Calu3 (cell line): ENCODE measurements around the gene ABCB8. TPM values are rescaled to one million over a fixed set of nuclear protein-coding genes. Genes with fewer than 3 reads are reported as not detected.

ENCODE experiments used
- BruUV-seq: library from RNA; stranded (reverse); fragments of 400-500 nt; replicated peaks from 2 replicates; lab custom pipeline; 2021; lab: Mats Ljungman, UMichigan
- CTCF ChIA-PET: fragments of 300-600 bp; sonication (Branson Sonifier 250); formaldehyde crosslinking; loops from one replicate; lab custom pipeline; 2022; ENCODE audit warnings: antibody characterized with exemption; lab: Charles Lee
- DNase-seq: peaks from one replicate; pipeline ENCODE4 v3.0.0; 2022
- H3K27ac Mint-ChIP-seq: one replicate; pipeline ENCODE4 v1.8.0; 2022; ENCODE audit warnings: mixed read lengths; ENCODE audit not compliant: unreplicated experiment
- H3K27me3 Mint-ChIP-seq: one replicate; pipeline ENCODE4 v1.8.0; 2022; ENCODE audit warnings: mixed read lengths; ENCODE audit not compliant: unreplicated experiment
- H3K36me3 Mint-ChIP-seq: one replicate; pipeline ENCODE4 v1.8.0; 2022; ENCODE audit warnings: mild to moderate bottlenecking, moderate library complexity, mixed read lengths; ENCODE audit not compliant: insufficient read depth, unreplicated experiment
- H3K4me1 Mint-ChIP-seq: one replicate; pipeline ENCODE4 v1.8.0; 2022; ENCODE audit warnings: mild to moderate bottlenecking, low read depth, mixed read lengths; ENCODE audit not compliant: unreplicated experiment
- H3K4me3 Mint-ChIP-seq: one replicate; pipeline ENCODE4 v1.8.0; 2022; ENCODE audit warnings: mild to moderate bottlenecking, low read depth, moderate library complexity, mixed read lengths; ENCODE audit not compliant: unreplicated experiment
- H3K9me3 Mint-ChIP-seq: one replicate; pipeline ENCODE4 v1.8.0; 2022; ENCODE audit warnings: low read depth, mixed read lengths; ENCODE audit not compliant: unreplicated experiment
- intact Hi-C: fragments of 100-400 bp; cut with micrococcal nuclease; formaldehyde crosslinking; loops from one replicate; pipeline ENCODE4 v1.10.0; 2022; ENCODE audit not compliant: unreplicated experiment
- total RNA-seq: library from RNA; stranded (reverse); gene quantifications from 2 replicates; pipeline ENCODE4 v1.2.3, GENCODE V29; 2022
- TF ChIP-seq, protein P1 (sequence below): fragments of 200-600 bp; IDR thresholded peaks from one replicate; pipeline ENCODE4 v1.8.0; 2022; ENCODE audit warnings: antibody characterized with exemption; ENCODE audit not compliant: unreplicated experiment

ABCB8 gene
- total RNA-seq, 1 experiment from 2014 or later = 40.2 TPM

DNA sequence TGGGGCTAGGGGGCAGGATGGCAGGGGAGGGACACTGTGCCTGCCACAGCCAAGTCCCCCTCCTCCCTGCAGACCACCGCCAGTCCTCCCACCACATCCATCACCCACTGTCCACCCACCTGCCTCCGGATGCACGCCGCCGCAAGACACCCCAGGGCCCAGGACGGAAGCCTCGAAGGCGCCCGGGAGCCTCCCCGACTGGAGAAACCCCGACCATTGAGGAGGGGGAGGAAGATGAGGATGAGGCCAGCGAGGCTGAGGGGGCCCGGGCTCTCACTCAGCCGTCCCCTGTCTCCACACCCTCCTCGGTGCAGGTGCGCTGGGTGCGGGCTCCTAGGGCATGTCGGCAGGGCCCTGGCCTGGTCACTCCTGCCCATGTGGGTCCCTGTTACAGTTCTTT is 36.2 kb downstream of the ABCB8 start:
- no peak for DNase-seq
- Mint-ChIP-seq H3K9me3 (no peaks in the 10 kb centered on the region), H3K36me3 (peaks cover 82% of the 10 kb centered on the region), H3K4me1 (peaks cover 16% of the 10 kb centered on the region), H3K4me3 (no peak overlapping the region), H3K27me3 (no peaks in the 10 kb centered on the region), H3K27ac (no peak overlapping the region)
- CTCF ChIA-PET = no interaction called here
- TF ChIP-seq, protein P1, sequence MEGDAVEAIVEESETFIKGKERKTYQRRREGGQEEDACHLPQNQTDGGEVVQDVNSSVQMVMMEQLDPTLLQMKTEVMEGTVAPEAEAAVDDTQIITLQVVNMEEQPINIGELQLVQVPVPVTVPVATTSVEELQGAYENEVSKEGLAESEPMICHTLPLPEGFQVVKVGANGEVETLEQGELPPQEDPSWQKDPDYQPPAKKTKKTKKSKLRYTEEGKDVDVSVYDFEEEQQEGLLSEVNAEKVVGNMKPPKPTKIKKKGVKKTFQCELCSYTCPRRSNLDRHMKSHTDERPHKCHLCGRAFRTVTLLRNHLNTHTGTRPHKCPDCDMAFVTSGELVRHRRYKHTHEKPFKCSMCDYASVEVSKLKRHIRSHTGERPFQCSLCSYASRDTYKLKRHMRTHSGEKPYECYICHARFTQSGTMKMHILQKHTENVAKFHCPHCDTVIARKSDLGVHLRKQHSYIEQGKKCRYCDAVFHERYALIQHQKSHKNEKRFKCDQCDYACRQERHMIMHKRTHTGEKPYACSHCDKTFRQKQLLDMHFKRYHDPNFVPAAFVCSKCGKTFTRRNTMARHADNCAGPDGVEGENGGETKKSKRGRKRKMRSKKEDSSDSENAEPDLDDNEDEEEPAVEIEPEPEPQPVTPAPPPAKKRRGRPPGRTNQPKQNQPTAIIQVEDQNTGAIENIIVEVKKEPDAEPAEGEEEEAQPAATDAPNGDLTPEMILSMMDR = no peak
- intact Hi-C loops = no loop called here
- BruUV-seq = no TSS peak

- intact Hi-C loops = no loop called here
- no peak overlapping the region for H3K4me3 Mint-ChIP-seq
- CTCF ChIA-PET = no interaction called here
- peaks cover 82% of the 10 kb centered on the region for H3K36me3 Mint-ChIP-seq
- TF ChIP-seq, protein P1 = no peak
- no peak for DNase-seq
- H3K9me3 Mint-ChIP-seq = no peaks in the 10 kb centered on the region
- H3K27me3 Mint-ChIP-seq = no peaks in the 10 kb centered on the region
- H3K4me1 Mint-ChIP-seq = peaks cover 16% of the 10 kb centered on the region
- no peak overlapping the region for H3K27ac Mint-ChIP-seq
- BruUV-seq = no TSS peak
These were observed 36.7 kb downstream of the ABCB8 start for GRCh38 chr7:151064993-151065392.

DNA sequence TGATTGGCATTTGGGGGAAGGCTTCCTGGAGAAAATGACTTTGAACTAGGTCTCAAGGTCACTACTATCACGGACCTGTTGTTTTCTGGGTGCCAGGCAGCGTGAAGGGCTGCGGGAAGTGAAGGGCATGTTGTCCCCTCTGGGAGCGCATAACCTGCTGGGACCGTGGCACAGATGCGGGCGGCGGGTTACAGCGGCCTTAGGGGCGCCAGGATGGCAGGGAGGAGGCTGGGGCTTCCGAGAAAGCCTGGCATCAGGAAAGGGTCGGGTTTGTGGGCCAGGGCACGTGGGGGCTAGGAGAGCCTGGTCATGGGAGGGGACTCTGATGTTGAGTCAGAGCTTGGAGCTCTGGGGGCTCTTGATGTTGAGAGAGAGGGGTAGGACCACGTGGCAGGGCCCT is 37.3 kb downstream of the ABCB8 start:
- TF ChIP-seq, protein P1 = no peak
- no peak overlapping the region for H3K4me3 Mint-ChIP-seq
- H3K9me3 Mint-ChIP-seq = no peaks in the 10 kb centered on the region
- CTCF ChIA-PET = no interaction called here
- no peak for DNase-seq
- no peak overlapping the region for H3K27ac Mint-ChIP-seq
- no peaks in the 10 kb centered on the region for H3K27me3 Mint-ChIP-seq
- intact Hi-C loops = no loop called here
- peaks cover 77% of the 10 kb centered on the region for H3K36me3 Mint-ChIP-seq
- peaks cover 15% of the 10 kb centered on the region for H3K4me1 Mint-ChIP-seq
- no TSS peak for BruUV-seq

GRCh38 chr7:151066273-151066974 is 38.2 kb downstream of the ABCB8 start:
- TF ChIP-seq, protein P1 = no peak
- Mint-ChIP-seq H3K4me1 (peaks cover 6% of the 10 kb centered on the region), H3K27ac (no peak overlapping the region), H3K4me3 (no peak overlapping the region), H3K9me3 (no peaks in the 10 kb centered on the region), H3K27me3 (no peaks in the 10 kb centered on the region), H3K36me3 (peaks cover 75% of the 10 kb centered on the region)
- CTCF ChIA-PET = no interaction called here
- BruUV-seq = no TSS peak
- no peak for DNase-seq
- intact Hi-C loops = no loop called here
